Stimulated activated CD8-positive, alpha-beta memory T cell treated with anti-CD3 and anti-CD28 coated beads, Interleukin-15, amount 100 ng/mL, for 24 hours (primary cell): Measurements from ENCODE around the gene FUT2.

ENCODE experiments used
- DNase-seq: peaks from one replicate; pipeline ENCODE4 v3.0.0-alpha.2; 2020; ENCODE audit warnings: low read depth

FUT2 gene

GRCh38 chr19:48751845-48752495, 56.2 kb downstream of the FUT2 start:
- no peak for DNase-seq

GRCh38 chr19:48752496-48753365, 57.0 kb downstream of the FUT2 start, which contains the start of gene FUT1:
TSS of gene FUT1 (minus strand) at chr19:48752641. CDS start at chr19:48751281, 1,360 bp downstream.
- no peak for DNase-seq

- DNase-seq: no peak
Measured at GRCh38 chr19:48755084-48755641, 59.4 kb downstream of the FUT2 start, which contains the start of gene FGF21. TSS of gene FGF21 (plus strand) at chr19:48755524. CDS start at chr19:48756237, 713 bp downstream.
